Progenitor cell of endocrine pancreas (in vitro differentiated cells): ENCODE results near the gene SYT12. TPM values are rescaled to one million over a fixed set of nuclear protein-coding genes. Genes with fewer than 3 reads are reported as not detected.

Experiments
- DNase-seq: peaks from one replicate; pipeline ENCODE4 v3.0.0; 2021; ENCODE audit warnings: low spot score; ENCODE audit not compliant: unreplicated experiment
- H3K27ac Mint-ChIP-seq: 2 replicates; pipeline ENCODE4 v1.8.0; 2021; ENCODE audit warnings: mild to moderate bottlenecking, moderate library complexity, mixed read lengths
- H3K27me3 Mint-ChIP-seq: 2 replicates; pipeline ENCODE4 v1.8.0; 2021; ENCODE audit warnings: mixed read lengths
- H3K36me3 Mint-ChIP-seq: 2 replicates; pipeline ENCODE4 v1.8.0; 2022; ENCODE audit warnings: mixed read lengths; ENCODE audit not compliant: insufficient read depth
- H3K4me1 Mint-ChIP-seq: 2 replicates; pipeline ENCODE4 v1.8.0; 2021; ENCODE audit warnings: low read depth, mixed read lengths
- H3K4me3 Mint-ChIP-seq: 2 replicates; pipeline ENCODE4 v1.8.0; 2021; ENCODE audit warnings: low read depth, mild to moderate bottlenecking, moderate library complexity, mixed read lengths
- H3K9me3 Mint-ChIP-seq: 2 replicates; pipeline ENCODE4 v1.8.0; 2021; ENCODE audit warnings: low read depth, mixed read lengths
- CTCF ChIP-seq: fragments of 200-600 bp; sonication (generic); IDR thresholded peaks from one replicate; pipeline ENCODE4 v1.5.0; 2021; ENCODE audit warnings: antibody characterized with exemption, mild to moderate bottlenecking; ENCODE audit not compliant: unreplicated experiment
- total RNA-seq: library from RNA; stranded (reverse); gene quantifications from 2 replicates; pipeline ENCODE4 v1.2.1, GENCODE V29; 2021

The SYT12 gene
- total RNA-seq, 1 donor from 2014 or later, result 0.22 TPM

- Mint-ChIP-seq H3K27me3 (no peaks in the 10 kb centered on the region), H3K4me1 (no peaks in the 10 kb centered on the region), H3K4me3 (no peak overlapping the region), H3K27ac (peak overlapping the region; percentile 59), H3K36me3 (no peaks in the 10 kb centered on the region), H3K9me3 (no peaks in the 10 kb centered on the region)
- no peak for DNase-seq
- TF ChIP-seq CTCF, result no peak
Observed at GRCh38 chr11:67066333-67066709, 43.4 kb downstream of the SYT12 start.

- H3K27me3 Mint-ChIP-seq, result peaks cover 4% of the 10 kb centered on the region
- peaks cover 2% of the 10 kb centered on the region for H3K4me1 Mint-ChIP-seq
- no peak overlapping the region for H3K27ac Mint-ChIP-seq
- peak overlapping the region; percentile 24 for H3K4me3 Mint-ChIP-seq
- H3K36me3 Mint-ChIP-seq, result peaks cover 2% of the 10 kb centered on the region
- no peaks in the 10 kb centered on the region for H3K9me3 Mint-ChIP-seq
- DNase-seq, result peak; percentile 73
- peak; percentile 89 for TF ChIP-seq CTCF
Observed at GRCh38 chr11:67071420-67072284, 48.7 kb downstream of the SYT12 start.

- DNase-seq, result no peak
- H3K9me3 Mint-ChIP-seq, result no peaks in the 10 kb centered on the region
- H3K4me1 Mint-ChIP-seq, result peaks cover 2% of the 10 kb centered on the region
- peaks cover 4% of the 10 kb centered on the region for H3K27me3 Mint-ChIP-seq
- TF ChIP-seq CTCF, result no peak
- H3K36me3 Mint-ChIP-seq, result peaks cover 2% of the 10 kb centered on the region
- H3K4me3 Mint-ChIP-seq, result no peak overlapping the region
- no peak overlapping the region for H3K27ac Mint-ChIP-seq
Observed at GRCh38 chr11:67072295-67072694, 49.4 kb downstream of the SYT12 start.

GRCh38 chr11:67073908-67074307 is 51.0 kb downstream of the SYT12 start:
- no peak for DNase-seq
- TF ChIP-seq CTCF, result no peak
- Mint-ChIP-seq H3K27me3 (peaks cover 4% of the 10 kb centered on the region), H3K4me1 (peaks cover 5% of the 10 kb centered on the region), H3K4me3 (no peak overlapping the region), H3K36me3 (peaks cover 2% of the 10 kb centered on the region), H3K27ac (no peak overlapping the region), H3K9me3 (no peaks in the 10 kb centered on the region)

GRCh38 chr11:67076202-67076601 is 53.3 kb downstream of the SYT12 start:
- TF ChIP-seq CTCF, result no peak
- DNase-seq, result no peak
- Mint-ChIP-seq H3K4me1 (peaks cover 6% of the 10 kb centered on the region), H3K36me3 (peaks cover 2% of the 10 kb centered on the region), H3K9me3 (no peaks in the 10 kb centered on the region), H3K4me3 (no peak overlapping the region), H3K27ac (no peak overlapping the region), H3K27me3 (peaks cover 4% of the 10 kb centered on the region)
